Effector memory CD8-positive, alpha-beta T cell (primary cell): ENCODE measurements around the gene CDC42BPA.
"Not testable (repeated sequence)": the region's sequence is repeated elsewhere in the genome, so short reads cannot be mapped to it uniquely, and the experiment has no call there.

Experiments
- ATAC-seq: fragments of 150-1000 bp; cut with Tn5 transposase; replicated peaks from 2 replicates; pipeline ENCODE4 v1.10.0; 2021; ENCODE audit warnings: mild to moderate bottlenecking, moderate library complexity
- DNase-seq, 3 experiments: peaks; one replicate each; pipeline ENCODE4 v3.0.0; 2021
- H3K27ac Mint-ChIP-seq, 2 donors: one replicate each; pipeline ENCODE4 v1.8.0; 2022; ENCODE audit warnings: mild to moderate bottlenecking in 2 of 2, mixed read lengths in 2 of 2, moderate library complexity in 2 of 2
- H3K27me3 Mint-ChIP-seq, 2 donors: one replicate each; pipeline ENCODE4 v1.8.0; 2022; ENCODE audit warnings: mixed read lengths in 2 of 2
- H3K36me3 Mint-ChIP-seq: one replicate; pipeline ENCODE4 v1.8.0; 2022; ENCODE audit warnings: mild to moderate bottlenecking, moderate library complexity, mixed read lengths; ENCODE audit not compliant: insufficient read depth
- H3K4me1 Mint-ChIP-seq, 2 donors: one replicate each; pipeline ENCODE4 v1.8.0; 2022; ENCODE audit warnings: low read depth in 2 of 2, mixed read lengths in 2 of 2
- H3K4me3 Mint-ChIP-seq, 2 donors: one replicate each; pipeline ENCODE4 v1.8.0; 2022; ENCODE audit warnings: mild to moderate bottlenecking in 2 of 2, mixed read lengths in 2 of 2, moderate library complexity in 2 of 2
- H3K9me3 Mint-ChIP-seq, 2 donors: one replicate each; pipeline ENCODE4 v1.8.0; 2022; ENCODE audit warnings: mixed read lengths in 2 of 2

The CDC42BPA gene

GRCh38 chr1:227281371-227281770 is 36.9 kb downstream of the CDC42BPA start:
- Mint-ChIP-seq H3K27me3 (peaks cover 12 to 15% of the 10 kb centered on the region in 2 donors), H3K4me1 (no peaks in the 10 kb centered on the region), H3K9me3 (peaks cover 3 to 8% of the 10 kb centered on the region in 2 donors), H3K27ac (no peak overlapping the region), H3K4me3 (no peak overlapping the region), H3K36me3 (peaks cover 3% of the 10 kb centered on the region)
- ATAC-seq (no peak), DNase-seq (no peak)

- no peak for ATAC-seq
- H3K27me3 Mint-ChIP-seq, result peaks cover 10 to 12% of the 10 kb centered on the region in 2 donors
- no peaks in the 10 kb centered on the region for H3K4me1 Mint-ChIP-seq
- H3K4me3 Mint-ChIP-seq, result no peak overlapping the region
- no peak overlapping the region for H3K27ac Mint-ChIP-seq
- peaks cover 3% of the 10 kb centered on the region for H3K36me3 Mint-ChIP-seq
- H3K9me3 Mint-ChIP-seq, result peaks cover 0 to 3% of the 10 kb centered on the region in 2 donors
- DNase-seq, result no peak
Measured at GRCh38 chr1:227280836-227281235, 37.5 kb downstream of the CDC42BPA start.

- not testable (repeated sequence) for DNase-seq, H3K9me3 Mint-ChIP-seq, H3K4me1 Mint-ChIP-seq, ATAC-seq, H3K27ac Mint-ChIP-seq, H3K36me3 Mint-ChIP-seq, H3K4me3 Mint-ChIP-seq
- peaks cover 7 to 13% of the 10 kb centered on the region in 2 donors for H3K27me3 Mint-ChIP-seq
Measured at GRCh38 chr1:227276156-227276693, 42.1 kb downstream of the CDC42BPA start.

- no peaks in the 10 kb centered on the region for H3K4me1 Mint-ChIP-seq
Measured at GRCh38 chr1:227273557-227273956, 44.7 kb downstream of the CDC42BPA start.

DNA sequence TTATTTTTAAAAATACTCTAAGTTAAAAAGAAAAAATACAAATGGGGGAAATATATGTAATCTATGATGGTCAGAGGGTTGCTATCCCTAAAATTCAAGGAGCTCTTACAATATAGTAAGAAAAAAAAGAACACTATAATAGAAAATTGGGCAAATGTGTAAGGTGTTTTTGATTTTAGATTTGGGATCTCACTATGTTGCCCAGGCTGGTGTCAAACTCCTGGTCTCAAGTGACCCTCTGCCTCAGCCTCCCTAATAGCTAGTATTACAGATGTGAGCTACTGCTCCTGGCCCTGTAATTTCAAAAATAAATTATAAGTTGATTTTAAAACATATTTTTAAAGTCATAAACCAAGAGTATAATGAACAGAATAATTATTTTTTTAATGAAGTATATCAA is 45.9 kb downstream of the CDC42BPA start:
- Mint-ChIP-seq H3K27me3 (peaks cover 15 to 20% of the 10 kb centered on the region in 2 donors), H3K4me1 (no peaks in the 10 kb centered on the region), H3K27ac (no peak overlapping the region), H3K36me3 (no peaks in the 10 kb centered on the region), H3K4me3 (no peak overlapping the region), H3K9me3 (no peaks in the 10 kb centered on the region)
- ATAC-seq (no peak), DNase-seq (no peak)

More at GRCh38 chr1:227273557-227273956, 44.7 kb downstream of the CDC42BPA start:
- ATAC-seq (no peak), DNase-seq (no peak)
- Mint-ChIP-seq H3K4me3 (no peak overlapping the region), H3K9me3 (no peaks in the 10 kb centered on the region), H3K36me3 (peaks cover 3% of the 10 kb centered on the region), H3K27me3 (peaks cover 10 to 16% of the 10 kb centered on the region in 2 donors), H3K27ac (no peak overlapping the region)

- H3K9me3 Mint-ChIP-seq, result no peaks in the 10 kb centered on the region
- H3K27me3 Mint-ChIP-seq, result peaks cover 20 to 27% of the 10 kb centered on the region in 2 donors
- no peak for DNase-seq
- no peaks in the 10 kb centered on the region for H3K4me1 Mint-ChIP-seq
- H3K27ac Mint-ChIP-seq, result no peak overlapping the region
- no peaks in the 10 kb centered on the region for H3K36me3 Mint-ChIP-seq
- no peak overlapping the region for H3K4me3 Mint-ChIP-seq
- no peak for ATAC-seq
Measured at GRCh38 chr1:227270554-227270953, 47.7 kb downstream of the CDC42BPA start.

DNA sequence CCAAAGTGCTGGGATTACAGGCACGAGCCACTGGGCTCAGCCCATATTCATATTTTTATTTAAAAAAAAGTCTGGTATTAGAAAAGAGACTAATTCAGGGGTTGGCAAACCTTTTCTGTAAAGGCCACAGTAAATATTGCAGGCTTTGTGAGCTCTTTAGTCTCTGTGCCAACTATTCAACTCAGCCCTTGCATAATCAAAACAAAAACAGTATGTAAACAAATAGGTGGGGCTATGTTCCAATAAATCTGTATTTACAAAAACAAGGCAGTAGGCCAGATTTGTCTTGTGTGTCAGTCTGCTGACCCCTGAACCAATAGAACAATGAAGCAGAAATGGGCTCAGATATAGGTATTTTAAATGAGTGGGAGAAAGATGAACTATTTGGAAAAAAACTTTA is 49.3 kb downstream of the CDC42BPA start:
- H3K36me3 Mint-ChIP-seq, result no peaks in the 10 kb centered on the region
- H3K9me3 Mint-ChIP-seq, result no peaks in the 10 kb centered on the region
- H3K27ac Mint-ChIP-seq, result no peak overlapping the region
- no peak for ATAC-seq
- peaks cover 20 to 27% of the 10 kb centered on the region in 2 donors for H3K27me3 Mint-ChIP-seq
- DNase-seq, result no peak
- no peak overlapping the region for H3K4me3 Mint-ChIP-seq
- no peaks in the 10 kb centered on the region for H3K4me1 Mint-ChIP-seq

DNA sequence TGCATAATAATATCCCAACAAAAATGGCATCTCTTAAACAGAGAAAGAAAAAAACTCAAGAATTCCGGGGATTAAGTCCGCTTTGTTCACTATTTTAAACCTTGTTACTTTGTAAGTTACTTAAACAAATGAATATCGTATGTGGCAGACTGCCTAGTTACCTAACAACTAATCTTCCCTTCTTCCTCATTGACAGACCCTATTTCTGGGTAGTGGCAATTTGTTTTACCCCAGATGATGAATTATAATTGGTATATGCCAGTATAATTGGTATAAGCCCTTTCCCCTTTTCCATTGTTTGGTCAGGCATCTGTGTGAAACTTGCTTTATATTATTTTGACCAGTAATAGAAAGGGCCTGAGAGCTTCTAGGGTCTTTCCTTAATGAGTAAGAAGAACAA is 52.4 kb downstream of the CDC42BPA start:
- H3K36me3 Mint-ChIP-seq, result no peaks in the 10 kb centered on the region
- H3K9me3 Mint-ChIP-seq, result no peaks in the 10 kb centered on the region
- no peak overlapping the region for H3K27ac Mint-ChIP-seq
- no peak overlapping the region for H3K4me3 Mint-ChIP-seq
- H3K4me1 Mint-ChIP-seq, result no peaks in the 10 kb centered on the region
- H3K27me3 Mint-ChIP-seq, result peaks cover 20 to 28% of the 10 kb centered on the region in 2 donors
- ATAC-seq (no peak), DNase-seq (no peak)

GRCh38 chr1:227263869-227264268 is 54.4 kb downstream of the CDC42BPA start:
- DNase-seq (no peak), ATAC-seq (no peak)
- no peak overlapping the region for H3K27ac Mint-ChIP-seq
- no peak overlapping the region for H3K4me3 Mint-ChIP-seq
- H3K9me3 Mint-ChIP-seq, result no peaks in the 10 kb centered on the region
- H3K36me3 Mint-ChIP-seq, result no peaks in the 10 kb centered on the region
- peaks cover 10 to 25% of the 10 kb centered on the region in 2 donors for H3K27me3 Mint-ChIP-seq
- H3K4me1 Mint-ChIP-seq, result no peaks in the 10 kb centered on the region

DNA sequence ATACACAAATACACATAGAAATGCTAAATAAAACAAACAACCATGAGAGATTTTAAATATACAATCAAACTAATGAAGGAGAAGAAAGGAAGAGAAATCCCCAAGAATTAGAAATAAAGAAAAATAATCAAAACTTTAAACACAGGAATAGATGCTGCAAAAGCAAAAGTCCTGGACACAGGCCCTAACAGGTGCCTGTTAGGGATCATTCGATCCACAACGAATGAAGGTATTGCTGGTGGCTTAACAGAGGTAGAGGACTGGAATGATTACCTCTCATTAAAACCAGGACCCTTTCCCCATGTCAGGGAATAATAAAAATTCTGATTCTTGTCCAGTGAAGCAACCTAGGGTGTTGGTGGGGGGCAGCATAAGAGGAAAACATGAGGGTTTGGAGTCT is 56.8 kb downstream of the CDC42BPA start:
- DNase-seq (no peak), ATAC-seq (no peak)
- H3K27ac Mint-ChIP-seq, result no peak overlapping the region
- no peaks in the 10 kb centered on the region for H3K9me3 Mint-ChIP-seq
- no peak overlapping the region for H3K4me3 Mint-ChIP-seq
- H3K27me3 Mint-ChIP-seq, result peaks cover 0 to 24% of the 10 kb centered on the region in 2 donors
- no peaks in the 10 kb centered on the region for H3K36me3 Mint-ChIP-seq
- no peaks in the 10 kb centered on the region for H3K4me1 Mint-ChIP-seq

DNA sequence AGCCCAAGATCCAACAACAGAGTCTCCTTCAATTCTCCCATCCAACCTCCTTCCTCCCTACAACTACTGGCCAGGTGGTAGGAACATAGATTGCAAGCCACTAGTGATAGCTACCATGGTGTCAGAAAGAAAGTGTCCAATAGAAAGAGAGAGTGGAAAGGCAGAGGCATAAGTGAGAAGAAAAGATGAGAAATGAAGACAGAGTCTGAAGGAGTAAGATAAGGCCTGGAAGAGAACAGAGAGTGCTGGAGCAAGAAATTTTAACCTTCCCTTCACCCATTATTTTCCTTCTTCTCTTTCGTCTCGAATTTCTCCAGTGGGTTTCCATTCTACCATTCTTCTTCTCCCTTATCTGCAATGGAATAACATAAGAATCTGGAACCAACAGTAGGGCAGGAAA is 57.9 kb downstream of the CDC42BPA start:
- no peaks in the 10 kb centered on the region for H3K36me3 Mint-ChIP-seq
- H3K4me1 Mint-ChIP-seq, result no peaks in the 10 kb centered on the region
- no peak overlapping the region for H3K27ac Mint-ChIP-seq
- ATAC-seq, result no peak
- H3K27me3 Mint-ChIP-seq, result peaks cover 0 to 23% of the 10 kb centered on the region in 2 donors
- DNase-seq, result no peak
- H3K9me3 Mint-ChIP-seq, result no peaks in the 10 kb centered on the region
- H3K4me3 Mint-ChIP-seq, result no peak overlapping the region

DNA sequence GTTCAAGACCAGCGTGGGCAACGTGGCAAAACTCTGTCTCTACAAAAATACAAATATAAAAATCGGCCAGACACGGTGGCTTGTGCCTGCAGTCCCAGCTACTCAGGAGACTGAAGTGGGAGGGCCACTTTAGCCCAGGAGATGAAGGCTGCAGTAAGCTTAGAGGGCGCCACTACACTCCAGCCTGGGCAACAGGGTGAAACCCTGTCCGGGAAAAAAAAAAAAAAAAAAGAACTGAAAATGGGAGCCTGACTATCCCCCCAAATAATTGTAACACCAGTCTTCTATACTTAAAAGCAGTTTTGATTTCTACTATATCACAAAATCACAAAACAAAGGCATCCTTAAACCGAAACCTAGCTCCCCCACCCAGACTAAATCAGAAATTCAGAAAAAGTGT is 60.3 kb downstream of the CDC42BPA start:
- no peak overlapping the region for H3K4me3 Mint-ChIP-seq
- no peak for ATAC-seq
- no peaks in the 10 kb centered on the region for H3K4me1 Mint-ChIP-seq
- H3K9me3 Mint-ChIP-seq, result no peaks in the 10 kb centered on the region
- DNase-seq, result no peak
- no peaks in the 10 kb centered on the region for H3K36me3 Mint-ChIP-seq
- no peak overlapping the region for H3K27ac Mint-ChIP-seq
- H3K27me3 Mint-ChIP-seq, result peaks cover 0 to 33% of the 10 kb centered on the region in 2 donors

GRCh38 chr1:227255086-227255732 is 63.1 kb downstream of the CDC42BPA start:
- H3K4me1 Mint-ChIP-seq, result no peaks in the 10 kb centered on the region
- ATAC-seq, result no peak
- DNase-seq, result no peak

GRCh38 chr1:227253065-227253464 is 65.2 kb downstream of the CDC42BPA start:
- H3K27me3 Mint-ChIP-seq, result peaks cover 21 to 48% of the 10 kb centered on the region in 2 donors
- no peaks in the 10 kb centered on the region for H3K9me3 Mint-ChIP-seq
- H3K27ac Mint-ChIP-seq, result no peak overlapping the region
- no peak overlapping the region for H3K4me3 Mint-ChIP-seq
- DNase-seq (no peak), ATAC-seq (no peak)
- H3K4me1 Mint-ChIP-seq, result no peaks in the 10 kb centered on the region
- no peaks in the 10 kb centered on the region for H3K36me3 Mint-ChIP-seq

More at GRCh38 chr1:227255086-227255732, 63.1 kb downstream of the CDC42BPA start:
- no peak overlapping the region for H3K4me3 Mint-ChIP-seq
- no peaks in the 10 kb centered on the region for H3K9me3 Mint-ChIP-seq
- no peak overlapping the region for H3K27ac Mint-ChIP-seq
- H3K27me3 Mint-ChIP-seq, result peaks cover 8 to 36% of the 10 kb centered on the region in 2 donors
- H3K36me3 Mint-ChIP-seq, result no peaks in the 10 kb centered on the region
